HG03457 (cell line): ENCODE measurements around the gene EPS8.
"Not testable (repeated sequence)": the region's sequence is repeated elsewhere in the genome, so short reads cannot be mapped to it uniquely, and the experiment has no call there.

ENCODE experiments used
- ATAC-seq: cut with Tn5 transposase; IDR thresholded peaks from one replicate; pipeline ENCODE4 v1.9.1; 2021; ENCODE audit warnings: moderate number of reproducible peaks; ENCODE audit not compliant: unreplicated experiment

The EPS8 gene

GRCh38 chr12:15662303-15662980, 126.7 kb downstream of the EPS8 start:
- no peak for ATAC-seq

GRCh38 chr12:15651371-15651770, 137.8 kb downstream of the EPS8 start:
- no peak for ATAC-seq

- ATAC-seq: no peak
Measured at GRCh38 chr12:15650399-15651128, 138.6 kb downstream of the EPS8 start.

- ATAC-seq: no peak
Measured at GRCh38 chr12:15649347-15649746, 139.8 kb downstream of the EPS8 start.

- ATAC-seq: no peak
Measured at GRCh38 chr12:15648558-15648957, 140.6 kb downstream of the EPS8 start.

GRCh38 chr12:15646581-15646980, 142.6 kb downstream of the EPS8 start:
- ATAC-seq: no peak

GRCh38 chr12:15644700-15645099, 144.5 kb downstream of the EPS8 start:
- ATAC-seq: no peak

- no peak for ATAC-seq
Measured at GRCh38 chr12:15638231-15638630, 151.0 kb downstream of the EPS8 start.

GRCh38 chr12:15636060-15636890, 152.9 kb downstream of the EPS8 start:
- no peak for ATAC-seq

- no peak for ATAC-seq
Measured at GRCh38 chr12:15634010-15634683, 155.0 kb downstream of the EPS8 start.

- ATAC-seq: no peak
Measured at GRCh38 chr12:15633201-15633600, 156.0 kb downstream of the EPS8 start.

- no peak for ATAC-seq
Measured at GRCh38 chr12:15632708-15633107, 156.5 kb downstream of the EPS8 start.

- ATAC-seq: no peak
Measured at GRCh38 chr12:15631007-15631715, 158.0 kb downstream of the EPS8 start.

- no peak for ATAC-seq
Measured at GRCh38 chr12:15629761-15630160, 159.4 kb downstream of the EPS8 start.

- ATAC-seq: no peak
Measured at GRCh38 chr12:15629108-15629507, 160.1 kb downstream of the EPS8 start.

- ATAC-seq: no peak
Measured at GRCh38 chr12:15627995-15628945, 160.9 kb downstream of the EPS8 start.

- ATAC-seq: no peak
Measured at GRCh38 chr12:15625075-15625474, 164.1 kb downstream of the EPS8 start.

- ATAC-seq: no peak
Measured at GRCh38 chr12:15620741-15621539, 168.2 kb downstream of the EPS8 start.

- ATAC-seq: not testable (repeated sequence)
Measured at GRCh38 chr12:15616495-15616894, 172.7 kb downstream of the EPS8 start.
